ENCODE data around the gene NISCH. TPM values are rescaled to one million over a fixed set of nuclear protein-coding genes. Genes with fewer than 3 reads are reported as not detected.

The NISCH gene
- total and polyA plus RNA-seq, 2 of the 8 experiments (the other 6 are each of a cell fraction or from before 2014, with no cell fraction given): 71.2 to 71.9 TPM

DNA sequence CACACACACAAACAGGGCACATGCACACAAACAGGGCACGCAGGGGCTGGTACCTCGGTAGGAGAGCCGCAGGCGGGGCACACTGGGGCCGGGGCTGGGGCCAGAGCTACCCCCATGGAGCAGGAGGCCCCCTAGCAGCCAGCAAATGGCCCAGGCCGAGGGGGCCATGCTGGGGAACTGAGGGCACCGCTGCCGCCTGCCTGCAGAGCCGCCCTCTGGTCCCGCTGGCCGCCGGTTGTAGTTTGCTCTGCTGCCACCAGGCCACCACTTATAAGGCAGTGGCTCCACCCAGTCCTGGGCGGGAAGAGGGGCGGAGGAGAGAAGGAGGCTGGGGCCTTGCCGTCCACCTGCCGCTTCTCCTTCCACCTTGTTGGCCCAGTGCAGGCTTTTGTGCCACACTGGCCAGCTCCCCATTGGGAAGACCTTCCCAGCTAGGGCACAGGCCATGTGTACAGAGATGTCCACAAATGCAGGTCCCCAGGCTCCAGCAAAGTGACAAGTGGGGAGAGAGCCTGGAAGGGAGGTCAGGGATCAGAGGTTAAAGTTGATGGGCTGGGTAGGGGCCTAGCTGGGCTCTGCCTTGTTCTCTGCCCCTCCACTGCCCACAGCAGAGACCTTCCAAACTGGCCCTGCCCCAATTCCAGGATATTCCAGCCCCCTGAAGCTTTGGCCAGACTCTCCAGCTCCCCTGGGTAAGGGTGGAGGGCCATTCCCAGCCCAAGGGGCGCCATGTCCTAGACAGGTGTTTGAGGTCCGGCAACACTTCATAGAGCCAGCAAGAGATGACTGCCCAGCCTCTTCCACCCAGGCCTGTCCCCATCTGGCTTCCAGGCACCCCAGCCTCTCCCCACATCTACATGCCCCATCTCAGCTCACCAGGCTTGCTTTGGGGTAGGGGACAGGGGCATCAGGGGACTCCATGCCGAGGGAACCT is 10.3 kb upstream of the NISCH start, which contains the start of gene SEMA3G:
TSS of gene SEMA3G (minus strand) at position 244 of the 934 bp plus-strand sequence. CDS start at position 168, 76 bp downstream.
- Histone ChIP-seq H2AK5ac (ENCODE audit: low read depth, low read length) (peak within 1 kb of the TSS; percentile 98), H4K91ac (replicated peaks; ENCODE audit: insufficient read length, low read length) (peak within 1 kb of the TSS; percentile 5), H4K5ac (ENCODE audit: insufficient read length, low read depth, low read length) (peak within 1 kb of the TSS; percentile 41), H3K4me1 (replicated peaks in 1 of 4; ENCODE audit: control insufficient read depth in 3 of 4, insufficient read depth in 4 of 4, low read length in 3 of 4) (peaks cover 0 to 14% (median 7%) of the 10 kb centered on the region in 4 experiments; a peak in 5 of 7 replicates), H3K23ac (ENCODE audit: insufficient read length) (no peak within 1 kb of the TSS), H3K79me2 (ENCODE audit: control insufficient read depth in 1 of 2, insufficient read depth in 2 of 2, low read length in 2 of 2) (no peaks in the 10 kb centered on the region), H2BK120ac (replicated peaks; ENCODE audit: low read depth, low read length) (no peak within 1 kb of the TSS), H3K4ac (replicated peaks; ENCODE audit: insufficient read length, low read depth, low read length) (no peak within 1 kb of the TSS), H3K9ac (replicated peaks in 1 of 4; ENCODE audit: extremely low read depth in 1 of 4, low read depth in 3 of 4, low read length in 3 of 4) (0 out of 7 replicates have a peak within 1 kb of the TSS, but pooled peaks of 1 of the 4 experiments have one; percentile 11), H3K18ac (ENCODE audit: extremely low read depth, low read length) (peak within 1 kb of the TSS; percentile 26), H4K20me1 (replicated peaks in 1 of 2; ENCODE audit: control insufficient read depth in 1 of 2, insufficient read depth in 2 of 2, low read length in 2 of 2) (no peaks in the 10 kb centered on the region), H3K79me1 (ENCODE audit: low read depth, low read length) (peaks cover 3% of the 10 kb centered on the region; the same call in 1 of the 2 replicates), H3K9me3 (ENCODE audit: insufficient read depth in 2 of 2, low read depth in 1 of 2, low read length in 1 of 2) (no peaks in the 10 kb centered on the region), H2BK20ac (ENCODE audit: low read length) (no peak within 1 kb of the TSS), H3K27ac (ENCODE audit: low read depth, low read length) (no peak within 1 kb of the TSS), H3K4me2 (ENCODE audit: insufficient read depth in 1 of 2, low read depth in 2 of 2, low read length in 2 of 2) (peak within 1 kb of the TSS; percentile 40 to 59), H3K36me3 (ENCODE audit: control insufficient read depth in 2 of 4, insufficient read depth in 4 of 4, low read length in 3 of 4) (no peaks in the 10 kb centered on the region), H3K23me2 (ENCODE audit: low read depth, low read length) (peaks cover 4% of the 10 kb centered on the region; the same call in 1 of the 2 replicates), H3K27me3 (replicated peaks in 1 of 4; ENCODE audit: control insufficient read depth in 3 of 4, extremely low read depth in 1 of 4, insufficient read depth in 3 of 4, low read length in 3 of 4) (0 out of 7 replicates have a peak, but pooled peaks cover 0 to 2% (median 0%) of the 10 kb centered on the region in 4 experiments), H2BK12ac (ENCODE audit: low read depth, low read length) (peak within 1 kb of the TSS; percentile 96; the same call in 1 of the 2 replicates), H2AFZ (ENCODE audit: low read length) (no peak within 1 kb of the TSS), H2BK15ac (ENCODE audit: low read length) (peak within 1 kb of the TSS; percentile 99; the same call in 1 of the 2 replicates), H2BK5ac (ENCODE audit: low read depth, low read length) (peak within 1 kb of the TSS; percentile 87; the same call in 1 of the 2 replicates), H3K56ac (replicated peaks; ENCODE audit: insufficient read length, low read depth, low read length) (no peak within 1 kb of the TSS), H4K8ac (ENCODE audit: extremely low read depth, insufficient read depth, low read length) (peak within 1 kb of the TSS; percentile 30), H3K14ac (ENCODE audit: insufficient read length) (no peak within 1 kb of the TSS), H3K4me3 (ENCODE audit: extremely low read depth in 1 of 4, insufficient read depth in 2 of 4, low read depth in 3 of 4, low read length in 4 of 4) (peak within 1 kb of the TSS in 1 of 4 experiments; percentile 38; a peak in 2 of 8 replicates)
- CTCF ChIA-PET (ENCODE audit: partially characterized antibody): interaction anchor here (1.0 to 12.8 kb wide), 26 partner anchors 8 to 376 kb away, joined by 3 to 109 read pairs (median 4); partner anchors contain the start of genes TLR9 and TNNC1
- no peak for FAIRE-seq
- peak; percentile 56 to 87 for DNase-seq (ENCODE audit: low read depth in 1 of 2, low spot score in 2 of 2)
- 47% methylated on average over 12 of the region's 19 CpGs; no CpG with 5 or more reads in 1 of the 2 experiments for WGBS, 2 experiments (ENCODE audit: extremely low coverage in 1 of 2, insufficient coverage in 1 of 2, insufficient read length in 1 of 2, insufficient replicate concordance in 2 of 2, low coverage in 1 of 2, low lambda C conversion rate in 2 of 2, missing lambda C conversion rate in 1 of 2)
- POLR2A ChIA-PET (ENCODE audit: partially characterized antibody): interaction anchor here (0.6 to 12.3 kb wide), 9 partner anchors 8 to 774 kb away, joined by 3 to 112 read pairs (median 3); partner anchors contain the start of genes RPL29, TNNC1 and UQCC5
- TF ChIP-seq BACH1 (IDR thresholded peaks at IDR 0.05; ENCODE audit: low read length) (no peak), NRF1 (IDR thresholded peaks at IDR 0.05; ENCODE audit: low read depth, low read length) (no peak), GTF2F1 (IDR thresholded peaks at IDR 0.05; ENCODE audit: borderline replicate concordance, low read depth, low read length) (no peak), CBX5 (IDR thresholded peaks at IDR 0.05; ENCODE audit: low read depth, low read length) (no peak), JUND (IDR thresholded peaks at IDR 0.05; ENCODE audit: low read length) (no peak), BCL11A (IDR thresholded peaks at IDR 0.05; ENCODE audit: low read depth in 2 of 2, low read length in 2 of 2) (no peak), JUN (IDR thresholded peaks at IDR 0.05; ENCODE audit: low read depth, low read length) (no peak), TBP (IDR thresholded peaks at IDR 0.05; ENCODE audit: low read depth, low read length) (peak; percentile 92), EP300 (IDR thresholded peaks at IDR 0.05; ENCODE audit: borderline replicate concordance in 1 of 2, low read depth in 2 of 2, low read length in 2 of 2) (no peak)
- TF ChIP-seq, protein P1, sequence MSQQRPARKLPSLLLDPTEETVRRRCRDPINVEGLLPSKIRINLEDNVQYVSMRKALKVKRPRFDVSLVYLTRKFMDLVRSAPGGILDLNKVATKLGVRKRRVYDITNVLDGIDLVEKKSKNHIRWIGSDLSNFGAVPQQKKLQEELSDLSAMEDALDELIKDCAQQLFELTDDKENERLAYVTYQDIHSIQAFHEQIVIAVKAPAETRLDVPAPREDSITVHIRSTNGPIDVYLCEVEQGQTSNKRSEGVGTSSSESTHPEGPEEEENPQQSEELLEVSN (IDR thresholded peaks at IDR 0.05): peak; percentile 91

All from H1 (cell line).